NB4 (cell line): ENCODE data around the gene SIRT7.

Experiments
- DNase-seq: peaks from one replicate; pipeline ENCODE4 v3.0.0; 2010; ENCODE audit warnings: low read depth
- H3K4me3 ChIP-seq: one replicate; pipeline ENCODE4 v1.5.1; 2011; ENCODE audit warnings: mild to moderate bottlenecking, low read depth, low read length, moderate library complexity
- CTCF ChIP-seq: IDR thresholded peaks from one replicate; pipeline ENCODE4 v1.5.1; 2012; ENCODE audit warnings: low read depth, low read length
- MYC ChIP-seq: IDR thresholded peaks from 2 replicates; pipeline ENCODE4 v1.6.1; 2011; ENCODE audit warnings: low read depth, low read length
- POLR2A ChIP-seq: IDR thresholded peaks from 2 replicates; pipeline ENCODE4 v1.6.1; 2011; ENCODE audit warnings: mild to moderate bottlenecking; ENCODE audit not compliant: insufficient read length; ENCODE audit errors: extremely low read depth
- TF ChIP-seq, protein P1 (sequence below): IDR thresholded peaks from 2 replicates; pipeline ENCODE4 v1.6.1; 2011; ENCODE audit warnings: low read depth, low read length

SIRT7 gene

DNA sequence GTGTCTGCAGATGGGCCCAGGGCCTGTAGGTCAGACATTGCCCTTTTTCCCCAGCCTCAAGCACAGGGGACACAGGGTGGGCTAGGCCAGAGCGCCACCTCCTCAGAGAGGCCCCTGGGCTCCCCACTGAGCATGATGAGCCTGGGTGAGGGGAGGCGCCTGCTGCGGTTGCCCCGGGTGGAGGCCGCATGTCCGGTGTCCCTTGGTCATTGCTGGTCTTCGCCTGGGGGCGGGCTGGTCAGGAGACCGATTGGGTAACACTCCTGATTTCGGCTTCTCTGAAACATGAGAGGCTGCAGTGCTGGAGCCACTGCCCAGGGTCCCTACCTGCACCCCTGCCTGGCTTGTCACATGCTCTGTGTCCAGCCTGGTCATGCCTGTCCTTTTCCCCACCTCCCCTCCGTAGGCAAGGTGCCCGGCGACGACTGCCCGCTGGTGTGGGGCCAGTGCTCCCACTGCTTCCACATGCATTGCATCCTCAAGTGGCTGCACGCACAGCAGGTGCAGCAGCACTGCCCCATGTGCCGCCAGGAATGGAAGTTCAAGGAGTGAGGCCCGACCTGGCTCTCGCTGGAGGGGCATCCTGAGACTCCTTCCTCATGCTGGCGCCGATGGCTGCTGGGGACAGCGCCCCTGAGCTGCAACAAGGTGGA lies 18.3 kb downstream of the SIRT7 start:
- TF ChIP-seq POLR2A (no peak), MYC (no peak), CTCF (no peak)
- TF ChIP-seq, protein P1, sequence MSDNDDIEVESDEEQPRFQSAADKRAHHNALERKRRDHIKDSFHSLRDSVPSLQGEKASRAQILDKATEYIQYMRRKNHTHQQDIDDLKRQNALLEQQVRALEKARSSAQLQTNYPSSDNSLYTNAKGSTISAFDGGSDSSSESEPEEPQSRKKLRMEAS, result no peak
- no peak for DNase-seq
- H3K4me3 ChIP-seq, result no peak overlapping the region

DNA sequence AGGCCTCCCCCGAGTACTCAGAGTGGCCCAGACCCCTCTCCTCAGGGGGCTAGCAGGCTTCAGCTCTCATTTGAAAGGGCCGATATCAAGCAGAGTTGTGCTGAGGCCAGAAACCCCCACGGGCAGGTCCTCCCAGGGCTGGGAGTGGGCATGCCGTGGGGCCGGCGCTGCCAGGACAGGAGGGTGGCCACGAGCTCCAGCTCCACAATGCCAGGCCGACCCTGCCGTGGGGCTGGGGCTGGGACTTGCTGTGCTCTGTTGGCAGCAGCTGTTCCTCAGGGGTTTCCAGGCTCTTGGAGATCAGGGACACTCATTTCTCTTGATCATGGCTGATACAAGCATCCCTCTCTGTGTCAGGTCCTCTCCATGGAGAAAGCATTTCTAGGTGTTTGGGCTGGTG lies 19.1 kb downstream of the SIRT7 start:
- no peak for DNase-seq
- no peak overlapping the region for H3K4me3 ChIP-seq
- no peak for TF ChIP-seq MYC
- no peak for TF ChIP-seq POLR2A
- TF ChIP-seq, protein P1, result no peak
- TF ChIP-seq CTCF, result no peak

DNA sequence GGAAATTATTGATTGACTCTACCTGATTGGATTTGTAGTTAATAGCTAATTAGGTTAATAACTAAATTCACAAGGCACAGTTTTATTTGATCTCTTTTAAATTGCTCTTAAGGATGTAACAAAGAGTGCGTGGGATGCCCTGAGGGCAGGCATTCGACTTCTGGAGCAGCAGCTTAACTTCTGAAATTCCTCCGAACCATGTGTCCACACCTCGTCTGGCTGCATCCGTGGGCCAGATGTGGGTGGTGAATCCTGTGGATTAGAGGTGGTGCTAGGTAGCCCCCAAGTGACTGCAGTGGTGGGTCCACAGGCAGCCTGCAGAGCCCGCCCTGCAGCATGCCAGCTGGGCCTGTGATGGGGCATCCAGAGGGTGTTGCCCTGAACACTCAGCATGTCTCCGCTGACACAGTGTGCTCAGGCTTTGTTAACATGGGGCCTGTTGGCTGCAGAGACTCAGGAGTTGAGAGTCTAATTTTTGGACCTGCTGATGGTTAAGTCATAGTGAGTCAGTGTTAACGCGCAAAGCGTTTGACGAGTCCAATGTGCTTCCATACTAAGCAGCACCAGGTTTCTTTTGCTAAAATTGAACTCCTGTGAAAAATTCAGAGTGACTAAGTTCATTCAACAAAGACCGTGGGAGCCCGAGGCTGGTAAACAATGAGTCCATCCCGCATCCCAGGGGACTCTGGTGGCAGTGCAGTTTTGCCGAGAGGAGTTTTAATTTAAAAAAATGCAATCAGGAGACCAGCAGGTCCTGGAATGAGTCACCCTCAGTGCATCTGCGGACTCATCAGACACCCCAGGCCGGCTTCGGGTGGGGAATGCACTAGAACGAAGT lies 19.7 kb downstream of the SIRT7 start:
- H3K4me3 ChIP-seq, result no peak overlapping the region
- TF ChIP-seq CTCF (no peak), POLR2A (no peak), MYC (no peak)
- TF ChIP-seq, protein P1, result no peak
- DNase-seq, result peak; percentile 34

- no peak overlapping the region for H3K4me3 ChIP-seq
- DNase-seq, result no peak
- no peak for TF ChIP-seq CTCF
- TF ChIP-seq POLR2A, result no peak
- TF ChIP-seq MYC, result no peak
- TF ChIP-seq, protein P1, result no peak
Measured at GRCh38 chr17:81895400-81895799, 22.6 kb downstream of the SIRT7 start.

GRCh38 chr17:81891303-81891552 lies 26.7 kb downstream of the SIRT7 start:
- DNase-seq, result no peak
- H3K4me3 ChIP-seq, result peak overlapping the region; percentile 94
- TF ChIP-seq, protein P1, result no peak
- TF ChIP-seq POLR2A (peak; percentile 23), MYC (no peak), CTCF (no peak)
